ENCODE measurements around the gene TAOK1.

- TF ChIP-seq, protein P1, sequence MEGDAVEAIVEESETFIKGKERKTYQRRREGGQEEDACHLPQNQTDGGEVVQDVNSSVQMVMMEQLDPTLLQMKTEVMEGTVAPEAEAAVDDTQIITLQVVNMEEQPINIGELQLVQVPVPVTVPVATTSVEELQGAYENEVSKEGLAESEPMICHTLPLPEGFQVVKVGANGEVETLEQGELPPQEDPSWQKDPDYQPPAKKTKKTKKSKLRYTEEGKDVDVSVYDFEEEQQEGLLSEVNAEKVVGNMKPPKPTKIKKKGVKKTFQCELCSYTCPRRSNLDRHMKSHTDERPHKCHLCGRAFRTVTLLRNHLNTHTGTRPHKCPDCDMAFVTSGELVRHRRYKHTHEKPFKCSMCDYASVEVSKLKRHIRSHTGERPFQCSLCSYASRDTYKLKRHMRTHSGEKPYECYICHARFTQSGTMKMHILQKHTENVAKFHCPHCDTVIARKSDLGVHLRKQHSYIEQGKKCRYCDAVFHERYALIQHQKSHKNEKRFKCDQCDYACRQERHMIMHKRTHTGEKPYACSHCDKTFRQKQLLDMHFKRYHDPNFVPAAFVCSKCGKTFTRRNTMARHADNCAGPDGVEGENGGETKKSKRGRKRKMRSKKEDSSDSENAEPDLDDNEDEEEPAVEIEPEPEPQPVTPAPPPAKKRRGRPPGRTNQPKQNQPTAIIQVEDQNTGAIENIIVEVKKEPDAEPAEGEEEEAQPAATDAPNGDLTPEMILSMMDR (IDR thresholded peaks at IDR 0.05) = no peak
- no peak for TF ChIP-seq POLR2A (IDR thresholded peaks at IDR 0.05)
These were observed 169.5 kb downstream of the TAOK1 start for GRCh38 chr17:29559640-29560039.
